ENCODE results near the gene SPTA1. TPM values are rescaled to one million over a fixed set of nuclear protein-coding genes. Genes with fewer than 3 reads are reported as not detected.

The SPTA1 gene
- total RNA-seq, 1 experiment from 2014 or later: not detected

DNA sequence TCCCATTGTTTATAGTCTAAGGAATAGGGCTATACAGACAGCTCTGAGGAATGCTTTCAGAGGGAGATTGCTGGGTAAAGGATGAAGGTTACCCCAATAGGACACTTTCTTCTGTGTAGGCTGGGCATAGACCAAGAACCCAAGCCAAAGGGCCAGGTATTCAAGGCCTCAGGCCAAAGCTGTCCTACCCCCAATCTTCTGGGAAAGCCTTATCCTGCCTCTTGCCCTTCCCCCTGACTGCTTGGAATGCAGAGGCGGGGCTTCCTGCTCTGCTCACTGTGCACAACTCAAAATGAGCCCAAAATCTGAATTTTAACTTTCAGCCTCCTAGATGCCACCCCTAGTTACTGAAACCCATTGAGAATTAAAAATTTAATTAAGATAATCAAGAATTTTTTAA lies 79.2 kb downstream of the SPTA1 start:
- no peak overlapping the region for H3K27ac ChIP-seq (ENCODE audit: low read depth, low read length)
- no peak overlapping the region for H3K4me2 ChIP-seq (ENCODE audit: low read length)
- 0 out of 4 replicates have a peak, but pooled peaks cover 0 to 4% of the 10 kb centered on the region in 2 experiments for H3K9me3 ChIP-seq (ENCODE audit: control insufficient read depth in 1 of 2, insufficient read depth in 1 of 2, low read depth in 1 of 2, low read length in 2 of 2)
- H3K9me2 ChIP-seq (ENCODE audit: insufficient read depth): no peaks in the 10 kb centered on the region
- no peaks in the 10 kb centered on the region; the same call in 1 of the 2 replicates for H4K20me1 ChIP-seq (ENCODE audit: insufficient read depth)
- ChIA-PET POLR2A (no interaction called here), CTCF (no interaction called here), RAD21 (ENCODE audit: low non-redundant PET in 1 of 2, low total read pairs in 2 of 2, uncharacterized antibody in 2 of 2, unreplicated experiment in 2 of 2) (no interaction called here)
- DNase-seq (ENCODE audit: low read depth, low spot score) (no peak), ATAC-seq (no peak)
- TF ChIP-seq SP1 (IDR thresholded peaks at IDR 0.05; ENCODE audit: low read depth): no peak
- TF ChIP-seq SIN3A (IDR thresholded peaks at IDR 0.05; ENCODE audit: low read depth): no peak
- TF ChIP-seq ELF1 (IDR thresholded peaks at IDR 0.05; ENCODE audit: borderline replicate concordance, low read depth): no peak
- no peak for TF ChIP-seq POLR2A (IDR thresholded peaks at IDR 0.05; ENCODE audit: borderline replicate concordance, extremely low read depth, insufficient read depth, insufficient read length)
- BruUV-seq (replicated peaks): no TSS peak
- intact Hi-C loops (cut with micrococcal nuclease): no loop called here
- no peaks in the 10 kb centered on the region for H3K79me2 ChIP-seq (ENCODE audit: insufficient read depth, low read length)
- no peaks in the 10 kb centered on the region for H3K36me3 ChIP-seq (ENCODE audit: control insufficient read depth in 1 of 2, insufficient read depth in 2 of 2, low read length in 2 of 2)
- no peaks in the 10 kb centered on the region for H3K27me3 ChIP-seq (ENCODE audit: insufficient read depth, low read length)
- H3K4me1 ChIP-seq (ENCODE audit: control insufficient read depth in 1 of 2, insufficient read depth in 2 of 2, low read length in 2 of 2): no peaks in the 10 kb centered on the region
- H3K4me3 ChIP-seq (replicated peaks in 1 of 2; ENCODE audit: low read depth in 1 of 2, low read length in 2 of 2): no peak overlapping the region
- H3K9ac ChIP-seq (ENCODE audit: low read length): no peak overlapping the region
- H2AFZ ChIP-seq (ENCODE audit: low read depth, low read length, poor library complexity, severe bottlenecking): no peak overlapping the region

DNA sequence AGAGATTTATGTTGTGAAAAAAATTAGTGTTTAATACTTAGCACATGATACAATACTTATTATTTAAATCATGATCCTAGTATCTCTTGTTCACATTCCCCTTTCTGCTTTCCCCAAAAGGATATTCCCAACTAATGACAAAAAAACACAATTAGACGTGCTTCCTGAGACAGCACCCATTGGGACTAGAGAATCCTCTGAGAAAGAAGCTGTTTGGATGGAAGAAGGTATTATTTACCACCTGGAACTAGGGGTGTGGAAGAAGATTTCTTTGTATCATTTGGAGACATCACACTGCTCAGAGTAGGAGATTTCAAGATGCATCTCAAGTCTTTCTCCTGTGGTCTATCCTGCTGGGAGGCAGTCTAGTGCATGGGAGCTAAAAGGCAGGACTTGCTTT lies 81.5 kb downstream of the SPTA1 start, which contains the start of gene OR10Z1:
Gene OR10Z1 (plus strand): TSS at position 301 of the 400 bp plus-strand sequence. CDS start 1,171 bp downstream, outside the sequence.
- no peak within 1 kb of the TSS for H3K4me3 ChIP-seq (replicated peaks in 1 of 2; ENCODE audit: low read depth in 1 of 2, low read length in 2 of 2)
- ChIA-PET POLR2A (no interaction called here), RAD21 (ENCODE audit: low non-redundant PET in 1 of 2, low total read pairs in 2 of 2, uncharacterized antibody in 2 of 2, unreplicated experiment in 2 of 2) (no interaction called here), CTCF (no interaction called here)
- H3K36me3 ChIP-seq (ENCODE audit: control insufficient read depth in 1 of 2, insufficient read depth in 2 of 2, low read length in 2 of 2): no peaks in the 10 kb centered on the region
- no peaks in the 10 kb centered on the region for H3K4me1 ChIP-seq (ENCODE audit: control insufficient read depth in 1 of 2, insufficient read depth in 2 of 2, low read length in 2 of 2)
- no peak within 1 kb of the TSS for H3K4me2 ChIP-seq (ENCODE audit: low read length)
- no peaks in the 10 kb centered on the region for H3K79me2 ChIP-seq (ENCODE audit: insufficient read depth, low read length)
- H3K27me3 ChIP-seq (ENCODE audit: insufficient read depth, low read length): no peaks in the 10 kb centered on the region
- no TSS peak for BruUV-seq (replicated peaks)
- ATAC-seq (no peak), DNase-seq (ENCODE audit: low read depth, low spot score) (no peak)
- H4K20me1 ChIP-seq (ENCODE audit: insufficient read depth): no peaks in the 10 kb centered on the region; the same call in 1 of the 2 replicates
- no peak within 1 kb of the TSS for H3K9ac ChIP-seq (ENCODE audit: low read length)
- H3K27ac ChIP-seq (ENCODE audit: low read depth, low read length): no peak within 1 kb of the TSS
- no peak within 1 kb of the TSS for H2AFZ ChIP-seq (ENCODE audit: low read depth, low read length, poor library complexity, severe bottlenecking)
- intact Hi-C loops (cut with micrococcal nuclease): no loop called here
- no peaks in the 10 kb centered on the region for H3K9me2 ChIP-seq (ENCODE audit: insufficient read depth)
- H3K9me3 ChIP-seq (ENCODE audit: control insufficient read depth in 1 of 2, insufficient read depth in 1 of 2, low read depth in 1 of 2, low read length in 2 of 2): 0 out of 4 replicates have a peak, but pooled peaks cover 0 to 4% of the 10 kb centered on the region in 2 experiments
- TF ChIP-seq, protein P1, sequence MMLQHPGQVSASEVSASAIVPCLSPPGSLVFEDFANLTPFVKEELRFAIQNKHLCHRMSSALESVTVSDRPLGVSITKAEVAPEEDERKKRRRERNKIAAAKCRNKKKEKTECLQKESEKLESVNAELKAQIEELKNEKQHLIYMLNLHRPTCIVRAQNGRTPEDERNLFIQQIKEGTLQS (IDR thresholded peaks at IDR 0.05): no peak
- TF ChIP-seq CEBPB (IDR thresholded peaks at IDR 0.05; ENCODE audit: low read depth) (no peak), SP1 (IDR thresholded peaks at IDR 0.05; ENCODE audit: low read depth) (no peak), JUND (IDR thresholded peaks at IDR 0.05) (no peak), ZFX (IDR thresholded peaks at IDR 0.05) (no peak), CBX3 (IDR thresholded peaks at IDR 0.05; ENCODE audit: low read depth) (no peak), ZNF274 (IDR thresholded peaks at IDR 0.05; ENCODE audit: low read depth, low read length) (no peak), SIN3A (IDR thresholded peaks at IDR 0.05; ENCODE audit: low read depth) (no peak), FOSL1 (IDR thresholded peaks at IDR 0.05; ENCODE audit: low read depth) (no peak)
- TF ChIP-seq, protein P2, sequence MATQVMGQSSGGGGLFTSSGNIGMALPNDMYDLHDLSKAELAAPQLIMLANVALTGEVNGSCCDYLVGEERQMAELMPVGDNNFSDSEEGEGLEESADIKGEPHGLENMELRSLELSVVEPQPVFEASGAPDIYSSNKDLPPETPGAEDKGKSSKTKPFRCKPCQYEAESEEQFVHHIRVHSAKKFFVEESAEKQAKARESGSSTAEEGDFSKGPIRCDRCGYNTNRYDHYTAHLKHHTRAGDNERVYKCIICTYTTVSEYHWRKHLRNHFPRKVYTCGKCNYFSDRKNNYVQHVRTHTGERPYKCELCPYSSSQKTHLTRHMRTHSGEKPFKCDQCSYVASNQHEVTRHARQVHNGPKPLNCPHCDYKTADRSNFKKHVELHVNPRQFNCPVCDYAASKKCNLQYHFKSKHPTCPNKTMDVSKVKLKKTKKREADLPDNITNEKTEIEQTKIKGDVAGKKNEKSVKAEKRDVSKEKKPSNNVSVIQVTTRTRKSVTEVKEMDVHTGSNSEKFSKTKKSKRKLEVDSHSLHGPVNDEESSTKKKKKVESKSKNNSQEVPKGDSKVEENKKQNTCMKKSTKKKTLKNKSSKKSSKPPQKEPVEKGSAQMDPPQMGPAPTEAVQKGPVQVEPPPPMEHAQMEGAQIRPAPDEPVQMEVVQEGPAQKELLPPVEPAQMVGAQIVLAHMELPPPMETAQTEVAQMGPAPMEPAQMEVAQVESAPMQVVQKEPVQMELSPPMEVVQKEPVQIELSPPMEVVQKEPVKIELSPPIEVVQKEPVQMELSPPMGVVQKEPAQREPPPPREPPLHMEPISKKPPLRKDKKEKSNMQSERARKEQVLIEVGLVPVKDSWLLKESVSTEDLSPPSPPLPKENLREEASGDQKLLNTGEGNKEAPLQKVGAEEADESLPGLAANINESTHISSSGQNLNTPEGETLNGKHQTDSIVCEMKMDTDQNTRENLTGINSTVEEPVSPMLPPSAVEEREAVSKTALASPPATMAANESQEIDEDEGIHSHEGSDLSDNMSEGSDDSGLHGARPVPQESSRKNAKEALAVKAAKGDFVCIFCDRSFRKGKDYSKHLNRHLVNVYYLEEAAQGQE (IDR thresholded peaks at IDR 0.05; ENCODE audit: low read depth): no peak
- TF ChIP-seq, protein P3, sequence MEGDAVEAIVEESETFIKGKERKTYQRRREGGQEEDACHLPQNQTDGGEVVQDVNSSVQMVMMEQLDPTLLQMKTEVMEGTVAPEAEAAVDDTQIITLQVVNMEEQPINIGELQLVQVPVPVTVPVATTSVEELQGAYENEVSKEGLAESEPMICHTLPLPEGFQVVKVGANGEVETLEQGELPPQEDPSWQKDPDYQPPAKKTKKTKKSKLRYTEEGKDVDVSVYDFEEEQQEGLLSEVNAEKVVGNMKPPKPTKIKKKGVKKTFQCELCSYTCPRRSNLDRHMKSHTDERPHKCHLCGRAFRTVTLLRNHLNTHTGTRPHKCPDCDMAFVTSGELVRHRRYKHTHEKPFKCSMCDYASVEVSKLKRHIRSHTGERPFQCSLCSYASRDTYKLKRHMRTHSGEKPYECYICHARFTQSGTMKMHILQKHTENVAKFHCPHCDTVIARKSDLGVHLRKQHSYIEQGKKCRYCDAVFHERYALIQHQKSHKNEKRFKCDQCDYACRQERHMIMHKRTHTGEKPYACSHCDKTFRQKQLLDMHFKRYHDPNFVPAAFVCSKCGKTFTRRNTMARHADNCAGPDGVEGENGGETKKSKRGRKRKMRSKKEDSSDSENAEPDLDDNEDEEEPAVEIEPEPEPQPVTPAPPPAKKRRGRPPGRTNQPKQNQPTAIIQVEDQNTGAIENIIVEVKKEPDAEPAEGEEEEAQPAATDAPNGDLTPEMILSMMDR (IDR thresholded peaks at IDR 0.05 in 2 of 3, conservative IDR thresholded peaks at IDR 0.05 in 1 of 3; ENCODE audit: borderline replicate concordance in 1 of 3, insufficient read depth in 1 of 3, low read depth in 2 of 3, low read length in 2 of 3): no peak
- TF ChIP-seq, protein P4, sequence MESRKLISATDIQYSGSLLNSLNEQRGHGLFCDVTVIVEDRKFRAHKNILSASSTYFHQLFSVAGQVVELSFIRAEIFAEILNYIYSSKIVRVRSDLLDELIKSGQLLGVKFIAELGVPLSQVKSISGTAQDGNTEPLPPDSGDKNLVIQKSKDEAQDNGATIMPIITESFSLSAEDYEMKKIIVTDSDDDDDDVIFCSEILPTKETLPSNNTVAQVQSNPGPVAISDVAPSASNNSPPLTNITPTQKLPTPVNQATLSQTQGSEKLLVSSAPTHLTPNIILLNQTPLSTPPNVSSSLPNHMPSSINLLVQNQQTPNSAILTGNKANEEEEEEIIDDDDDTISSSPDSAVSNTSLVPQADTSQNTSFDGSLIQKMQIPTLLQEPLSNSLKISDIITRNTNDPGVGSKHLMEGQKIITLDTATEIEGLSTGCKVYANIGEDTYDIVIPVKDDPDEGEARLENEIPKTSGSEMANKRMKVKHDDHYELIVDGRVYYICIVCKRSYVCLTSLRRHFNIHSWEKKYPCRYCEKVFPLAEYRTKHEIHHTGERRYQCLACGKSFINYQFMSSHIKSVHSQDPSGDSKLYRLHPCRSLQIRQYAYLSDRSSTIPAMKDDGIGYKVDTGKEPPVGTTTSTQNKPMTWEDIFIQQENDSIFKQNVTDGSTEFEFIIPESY (IDR thresholded peaks at IDR 0.05; ENCODE audit: extremely low read depth, insufficient replicate concordance, low read length): no peak
